Esophagus squamous epithelium (tissue), 4 donors: ENCODE measurements around the gene PSMD8.

Source experiments
- POLR2A ChIP-seq, 4 donors: fragments of 450-650 bp; IDR thresholded peaks; one replicate each; pipeline ENCODE4 v1.6.1; 2017; ENCODE audit warnings: antibody characterized with exemption in 4 of 4, mild to moderate bottlenecking in 4 of 4, moderate library complexity in 3 of 4
- TF ChIP-seq, protein P1 (sequence below), 6 experiments: fragments of 450-650 bp in 4 of 6; fragments of 200-600 bp in 2 of 6; sonication (generic) in 2 of 6; IDR thresholded peaks; one replicate each; pipeline ENCODE4 v1.5.1; 2016 to 2019; ENCODE audit warnings: antibody characterized with exemption in 6 of 6, mild to moderate bottlenecking in 4 of 6, moderate library complexity in 4 of 6

DNA sequence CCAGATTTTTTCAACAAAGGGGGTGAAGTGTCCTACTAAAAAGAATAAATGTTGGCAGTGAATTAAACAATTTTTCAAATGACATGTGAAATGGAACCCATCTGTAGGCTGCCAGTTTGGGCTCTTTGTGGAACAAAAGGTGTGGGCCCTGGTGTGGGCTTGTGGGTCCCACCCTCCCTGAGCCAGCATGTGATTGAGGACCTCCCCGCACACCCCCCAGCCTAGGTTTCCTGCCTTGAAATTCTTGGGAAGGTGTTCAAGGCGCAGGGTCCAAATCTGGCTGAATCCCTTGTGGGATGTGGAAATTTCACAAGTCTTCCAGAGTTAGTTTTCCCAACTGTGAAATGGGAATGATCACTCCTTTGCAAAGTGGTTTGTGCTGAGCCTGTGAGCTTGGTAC lies 9.4 kb downstream of the PSMD8 start:
- no peak for TF ChIP-seq POLR2A (IDR thresholded peaks at IDR 0.05)
- TF ChIP-seq, protein P1, sequence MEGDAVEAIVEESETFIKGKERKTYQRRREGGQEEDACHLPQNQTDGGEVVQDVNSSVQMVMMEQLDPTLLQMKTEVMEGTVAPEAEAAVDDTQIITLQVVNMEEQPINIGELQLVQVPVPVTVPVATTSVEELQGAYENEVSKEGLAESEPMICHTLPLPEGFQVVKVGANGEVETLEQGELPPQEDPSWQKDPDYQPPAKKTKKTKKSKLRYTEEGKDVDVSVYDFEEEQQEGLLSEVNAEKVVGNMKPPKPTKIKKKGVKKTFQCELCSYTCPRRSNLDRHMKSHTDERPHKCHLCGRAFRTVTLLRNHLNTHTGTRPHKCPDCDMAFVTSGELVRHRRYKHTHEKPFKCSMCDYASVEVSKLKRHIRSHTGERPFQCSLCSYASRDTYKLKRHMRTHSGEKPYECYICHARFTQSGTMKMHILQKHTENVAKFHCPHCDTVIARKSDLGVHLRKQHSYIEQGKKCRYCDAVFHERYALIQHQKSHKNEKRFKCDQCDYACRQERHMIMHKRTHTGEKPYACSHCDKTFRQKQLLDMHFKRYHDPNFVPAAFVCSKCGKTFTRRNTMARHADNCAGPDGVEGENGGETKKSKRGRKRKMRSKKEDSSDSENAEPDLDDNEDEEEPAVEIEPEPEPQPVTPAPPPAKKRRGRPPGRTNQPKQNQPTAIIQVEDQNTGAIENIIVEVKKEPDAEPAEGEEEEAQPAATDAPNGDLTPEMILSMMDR (IDR thresholded peaks at IDR 0.05), result no peak
